Measurements from ENCODE around the gene RSPH6A.

Gene RSPH6A

GRCh38 chr19:45809643-45810159, 5.4 kb downstream of the RSPH6A start:
- H2AFZ ChIP-seq (ENCODE audit: low read depth, low read length): peak overlapping the region; percentile 11
- peak overlapping the region in 1 of 2 experiments; percentile 25 for H2BK12ac ChIP-seq (ENCODE audit: low read length in 2 of 2)
- no peak overlapping the region for H4K91ac ChIP-seq (ENCODE audit: low read length)
- no peak overlapping the region for H3K4ac ChIP-seq (ENCODE audit: low read depth in 1 of 2, low read length in 2 of 2)
- H3K79me1 ChIP-seq (replicated peaks; ENCODE audit: low read length, poor library complexity, severe bottlenecking): no peaks in the 10 kb centered on the region
- peak overlapping the region; percentile 13 for H2BK15ac ChIP-seq (ENCODE audit: low read depth, poor library complexity, severe bottlenecking)
- no peak overlapping the region for H2AK5ac ChIP-seq (ENCODE audit: low read length, severe bottlenecking)
- no peak overlapping the region for H3K4me3 ChIP-seq (ENCODE audit: insufficient read depth in 1 of 2, low read depth in 1 of 2, low read length in 2 of 2)
- peak overlapping the region; percentile 52 for H2BK120ac ChIP-seq (ENCODE audit: low read depth, low read length)
- no peaks in the 10 kb centered on the region for H3K27me3 ChIP-seq (ENCODE audit: control insufficient read depth in 1 of 2, insufficient read depth in 1 of 2, low read length in 2 of 2)
- no peak overlapping the region for H3K14ac ChIP-seq (ENCODE audit: low read length in 2 of 2)
- no peaks in the 10 kb centered on the region for H3K9me3 ChIP-seq (ENCODE audit: control insufficient read depth, low read length)
- peak; percentile 86 for DNase-seq
- H4K8ac ChIP-seq (ENCODE audit: low read length): no peak overlapping the region
- H3K36me3 ChIP-seq (ENCODE audit: control insufficient read depth in 1 of 2, insufficient read depth in 2 of 2, low read depth in 1 of 2, low read length in 2 of 2): peaks cover 0 to 4% of the 10 kb centered on the region in 2 experiments
- H3K9ac ChIP-seq (ENCODE audit: low read length): peak overlapping the region; percentile 12
- no peak overlapping the region for H3K4me2 ChIP-seq (ENCODE audit: low read length, poor library complexity, severe bottlenecking)
- peaks cover 19% of the 10 kb centered on the region for H3K4me1 ChIP-seq (ENCODE audit: control insufficient read depth, insufficient read depth, low read depth, low read length)
- WGBS: 2% methylated on average over 6 of the region's 7 CpGs
- no peak overlapping the region for H3K18ac ChIP-seq (ENCODE audit: low read depth in 1 of 2, low read length in 2 of 2)
- peak overlapping the region; percentile 80 for H2BK5ac ChIP-seq (ENCODE audit: low read depth, low read length, poor library complexity, severe bottlenecking)
- H3K27ac ChIP-seq (ENCODE audit: low read length, poor library complexity, severe bottlenecking): peak overlapping the region; percentile 93
- H3K23ac ChIP-seq (ENCODE audit: low read length in 2 of 2): no peak overlapping the region

- H2BK5ac ChIP-seq (ENCODE audit: low read depth, low read length, poor library complexity, severe bottlenecking): no peak overlapping the region
- H3K9ac ChIP-seq (ENCODE audit: low read length): no peak overlapping the region
- H3K36me3 ChIP-seq (ENCODE audit: control insufficient read depth in 1 of 2, insufficient read depth in 2 of 2, low read depth in 1 of 2, low read length in 2 of 2): no peaks in the 10 kb centered on the region
- no peaks in the 10 kb centered on the region for H3K27me3 ChIP-seq (ENCODE audit: control insufficient read depth in 1 of 2, insufficient read depth in 1 of 2, low read length in 2 of 2)
- no peak overlapping the region for H3K18ac ChIP-seq (ENCODE audit: low read depth in 1 of 2, low read length in 2 of 2)
- H2BK12ac ChIP-seq (ENCODE audit: low read length in 2 of 2): no peak overlapping the region
- no peak overlapping the region for H2BK120ac ChIP-seq (ENCODE audit: low read depth, low read length)
- DNase-seq: no peak
- no peak overlapping the region for H2AFZ ChIP-seq (ENCODE audit: low read depth, low read length)
- H3K4me1 ChIP-seq (ENCODE audit: control insufficient read depth, insufficient read depth, low read depth, low read length): peaks cover 18% of the 10 kb centered on the region
- no peak overlapping the region for H3K4me3 ChIP-seq (ENCODE audit: insufficient read depth in 1 of 2, low read depth in 1 of 2, low read length in 2 of 2)
- H3K27ac ChIP-seq (ENCODE audit: low read length, poor library complexity, severe bottlenecking): no peak overlapping the region
- H3K4me2 ChIP-seq (ENCODE audit: low read length, poor library complexity, severe bottlenecking): no peak overlapping the region
- no peak overlapping the region for H2AK5ac ChIP-seq (ENCODE audit: low read length, severe bottlenecking)
- H3K9me3 ChIP-seq (ENCODE audit: control insufficient read depth, low read length): no peaks in the 10 kb centered on the region
- H3K23ac ChIP-seq (ENCODE audit: low read length in 2 of 2): no peak overlapping the region
- no peaks in the 10 kb centered on the region for H3K79me1 ChIP-seq (replicated peaks; ENCODE audit: low read length, poor library complexity, severe bottlenecking)
- H3K4ac ChIP-seq (ENCODE audit: low read depth in 1 of 2, low read length in 2 of 2): no peak overlapping the region
- no peak overlapping the region for H2BK15ac ChIP-seq (ENCODE audit: low read depth, poor library complexity, severe bottlenecking)
- H4K91ac ChIP-seq (ENCODE audit: low read length): no peak overlapping the region
- H4K8ac ChIP-seq (ENCODE audit: low read length): no peak overlapping the region
- H3K14ac ChIP-seq (ENCODE audit: low read length in 2 of 2): no peak overlapping the region
Observed at GRCh38 chr19:45805719-45806118, 9.4 kb downstream of the RSPH6A start.

GRCh38 chr19:45804959-45805230, 10.2 kb downstream of the RSPH6A start:
- H3K79me1 ChIP-seq (replicated peaks; ENCODE audit: low read length, poor library complexity, severe bottlenecking): no peaks in the 10 kb centered on the region
- H3K36me3 ChIP-seq (ENCODE audit: control insufficient read depth in 1 of 2, insufficient read depth in 2 of 2, low read depth in 1 of 2, low read length in 2 of 2): no peaks in the 10 kb centered on the region
- H3K4me1 ChIP-seq (ENCODE audit: control insufficient read depth, insufficient read depth, low read depth, low read length): peaks cover 19% of the 10 kb centered on the region
- H3K4ac ChIP-seq (ENCODE audit: low read depth in 1 of 2, low read length in 2 of 2): no peak overlapping the region
- H3K27me3 ChIP-seq (ENCODE audit: control insufficient read depth in 1 of 2, insufficient read depth in 1 of 2, low read length in 2 of 2): no peaks in the 10 kb centered on the region
- H3K18ac ChIP-seq (ENCODE audit: low read depth in 1 of 2, low read length in 2 of 2): no peak overlapping the region
- 98% methylated on average over 8 of the region's 8 CpGs for WGBS
- no peak overlapping the region for H2BK120ac ChIP-seq (ENCODE audit: low read depth, low read length)
- H3K14ac ChIP-seq (ENCODE audit: low read length in 2 of 2): no peak overlapping the region
- H2AFZ ChIP-seq (ENCODE audit: low read depth, low read length): no peak overlapping the region
- no peak overlapping the region for H3K4me3 ChIP-seq (ENCODE audit: insufficient read depth in 1 of 2, low read depth in 1 of 2, low read length in 2 of 2)
- H3K23ac ChIP-seq (ENCODE audit: low read length in 2 of 2): no peak overlapping the region
- H3K27ac ChIP-seq (ENCODE audit: low read length, poor library complexity, severe bottlenecking): no peak overlapping the region
- no peak overlapping the region for H2BK15ac ChIP-seq (ENCODE audit: low read depth, poor library complexity, severe bottlenecking)
- H2AK5ac ChIP-seq (ENCODE audit: low read length, severe bottlenecking): no peak overlapping the region
- no peak overlapping the region for H4K8ac ChIP-seq (ENCODE audit: low read length)
- no peak for DNase-seq
- no peak overlapping the region for H3K9ac ChIP-seq (ENCODE audit: low read length)
- H4K91ac ChIP-seq (ENCODE audit: low read length): no peak overlapping the region
- H3K9me3 ChIP-seq (ENCODE audit: control insufficient read depth, low read length): no peaks in the 10 kb centered on the region
- no peak overlapping the region for H2BK5ac ChIP-seq (ENCODE audit: low read depth, low read length, poor library complexity, severe bottlenecking)
- H2BK12ac ChIP-seq (ENCODE audit: low read length in 2 of 2): peak overlapping the region in 1 of 2 experiments; percentile 75
- no peak overlapping the region for H3K4me2 ChIP-seq (ENCODE audit: low read length, poor library complexity, severe bottlenecking)

- Histone ChIP-seq H3K18ac (ENCODE audit: low read depth in 1 of 2, low read length in 2 of 2) (no peak overlapping the region), H2AFZ (ENCODE audit: low read depth, low read length) (no peak overlapping the region), H4K91ac (ENCODE audit: low read length) (no peak overlapping the region), H2AK5ac (ENCODE audit: low read length, severe bottlenecking) (peak overlapping the region; percentile 16), H2BK5ac (ENCODE audit: low read depth, low read length, poor library complexity, severe bottlenecking) (no peak overlapping the region), H3K4me3 (ENCODE audit: insufficient read depth in 1 of 2, low read depth in 1 of 2, low read length in 2 of 2) (no peak overlapping the region), H2BK15ac (ENCODE audit: low read depth, poor library complexity, severe bottlenecking) (no peak overlapping the region), H3K27me3 (ENCODE audit: control insufficient read depth in 1 of 2, insufficient read depth in 1 of 2, low read length in 2 of 2) (no peaks in the 10 kb centered on the region), H3K27ac (ENCODE audit: low read length, poor library complexity, severe bottlenecking) (no peak overlapping the region), H3K4ac (ENCODE audit: low read depth in 1 of 2, low read length in 2 of 2) (no peak overlapping the region), H2BK12ac (ENCODE audit: low read length in 2 of 2) (peak overlapping the region in 1 of 2 experiments; percentile 75), H3K14ac (ENCODE audit: low read length in 2 of 2) (no peak overlapping the region), H3K79me1 (replicated peaks; ENCODE audit: low read length, poor library complexity, severe bottlenecking) (no peaks in the 10 kb centered on the region), H3K36me3 (ENCODE audit: control insufficient read depth in 1 of 2, insufficient read depth in 2 of 2, low read depth in 1 of 2, low read length in 2 of 2) (no peaks in the 10 kb centered on the region), H3K4me1 (ENCODE audit: control insufficient read depth, insufficient read depth, low read depth, low read length) (peaks cover 20% of the 10 kb centered on the region), H3K23ac (ENCODE audit: low read length in 2 of 2) (no peak overlapping the region), H3K9ac (ENCODE audit: low read length) (no peak overlapping the region), H4K8ac (ENCODE audit: low read length) (no peak overlapping the region), H2BK120ac (ENCODE audit: low read depth, low read length) (no peak overlapping the region), H3K4me2 (ENCODE audit: low read length, poor library complexity, severe bottlenecking) (no peak overlapping the region), H3K9me3 (ENCODE audit: control insufficient read depth, low read length) (no peaks in the 10 kb centered on the region)
- no peak for DNase-seq
- 93% methylated on average over 57 of the region's 57 CpGs for WGBS
Observed at GRCh38 chr19:45804140-45804958, 10.8 kb downstream of the RSPH6A start.

Measured in mesenchymal stem cell (in vitro differentiated cells and primary cell).